ENCODE measurements around the gene DMRT1.

DMRT1 gene

GRCh38 chr9:926976-927375 is 85.5 kb downstream of the DMRT1 start:
- no peak for DNase-seq

GRCh38 chr9:928363-929042 is 87.0 kb downstream of the DMRT1 start:
- DNase-seq = peak in 1 of 2 experiments; percentile 21

- DNase-seq = no peak
Observed at GRCh38 chr9:929719-930118, 88.2 kb downstream of the DMRT1 start.

- no peak for DNase-seq
Observed at GRCh38 chr9:933356-933755, 91.9 kb downstream of the DMRT1 start.

- DNase-seq = no peak
Observed at GRCh38 chr9:935348-935965, 94.0 kb downstream of the DMRT1 start.

- no peak for DNase-seq
Observed at GRCh38 chr9:942805-943580, 101.5 kb downstream of the DMRT1 start.

GRCh38 chr9:947985-948384 is 106.5 kb downstream of the DMRT1 start:
- DNase-seq = no peak

GRCh38 chr9:948497-948896 is 107.0 kb downstream of the DMRT1 start:
- DNase-seq = no peak

- DNase-seq = no peak
Observed at GRCh38 chr9:950139-950538, 108.6 kb downstream of the DMRT1 start.

- no peak for DNase-seq
Observed at GRCh38 chr9:952546-952945, 111.0 kb downstream of the DMRT1 start.

GRCh38 chr9:959105-959504 is 117.6 kb downstream of the DMRT1 start:
- DNase-seq = no peak

- DNase-seq = no peak
Observed at GRCh38 chr9:959914-960313, 118.4 kb downstream of the DMRT1 start.

- DNase-seq = no peak
Observed at GRCh38 chr9:962023-962422, 120.5 kb downstream of the DMRT1 start.

GRCh38 chr9:965497-965896 is 124.0 kb downstream of the DMRT1 start:
- DNase-seq = no peak

- no peak for DNase-seq
Observed at GRCh38 chr9:966870-967269, 125.4 kb downstream of the DMRT1 start.

- no peak for DNase-seq
Observed at GRCh38 chr9:967436-967835, 125.9 kb downstream of the DMRT1 start.

- DNase-seq = no peak
Observed at GRCh38 chr9:967903-968641, 126.6 kb downstream of the DMRT1 start.

- DNase-seq = no peak
Observed at GRCh38 chr9:969310-970150, 128.0 kb downstream of the DMRT1 start.

GRCh38 chr9:970151-970996 is 128.9 kb downstream of the DMRT1 start:
- no peak for DNase-seq

GRCh38 chr9:971901-972500 is 130.5 kb downstream of the DMRT1 start:
- no peak for DNase-seq
